HL-60 (cell line): Measurements from ENCODE around the gene DENND1B.

Experiments used
- DNase-seq, 2 experiments: peaks; one replicate each; pipeline ENCODE4 v3.0.0-alpha.2; 2010 to 2020; ENCODE audit warnings: low read depth in 1 of 2, low spot score in 1 of 2
- H3K27ac ChIP-seq: fragments of 250-450 bp; sonication (Bioruptor Pico); replicated peaks from 2 replicates; pipeline ENCODE4 v1.5.1; 2020; ENCODE audit warnings: mild to moderate bottlenecking, moderate library complexity
- H3K27me3 ChIP-seq: fragments of 250-450 bp; sonication (Bioruptor Pico); 2 replicates; pipeline ENCODE4 v1.5.1; 2021; ENCODE audit warnings: mild to moderate bottlenecking, moderate library complexity; ENCODE audit not compliant: insufficient read depth, poor library complexity, severe bottlenecking
- H3K4me3 ChIP-seq: replicated peaks from 2 replicates; pipeline ENCODE4 v1.5.1; 2011; ENCODE audit warnings: mild to moderate bottlenecking, control low read depth, low read length; ENCODE audit not compliant: insufficient read depth
- GABPA ChIP-seq: IDR thresholded peaks from 2 replicates; pipeline ENCODE4 v1.6.1; 2012; ENCODE audit warnings: low read depth
- POLR2AphosphoS5 ChIP-seq: IDR thresholded peaks from 2 replicates; pipeline ENCODE4 v1.6.1; 2012; ENCODE audit warnings: low read depth
- SPI1 ChIP-seq: IDR thresholded peaks from 2 replicates; pipeline ENCODE4 v1.6.1; 2012; ENCODE audit warnings: low read depth, mild to moderate bottlenecking, borderline replicate concordance
- TF ChIP-seq, protein P1 (sequence below): IDR thresholded peaks from one replicate; pipeline ENCODE4 v1.5.1; 2011; ENCODE audit warnings: low read length, control low read depth, inconsistent platforms; ENCODE audit not compliant: insufficient read depth
- TF ChIP-seq, protein P2 (sequence below): IDR thresholded peaks from 2 replicates; pipeline ENCODE4 v1.6.1; 2012; ENCODE audit warnings: low read depth; ENCODE audit not compliant: insufficient replicate concordance

Gene DENND1B

DNA sequence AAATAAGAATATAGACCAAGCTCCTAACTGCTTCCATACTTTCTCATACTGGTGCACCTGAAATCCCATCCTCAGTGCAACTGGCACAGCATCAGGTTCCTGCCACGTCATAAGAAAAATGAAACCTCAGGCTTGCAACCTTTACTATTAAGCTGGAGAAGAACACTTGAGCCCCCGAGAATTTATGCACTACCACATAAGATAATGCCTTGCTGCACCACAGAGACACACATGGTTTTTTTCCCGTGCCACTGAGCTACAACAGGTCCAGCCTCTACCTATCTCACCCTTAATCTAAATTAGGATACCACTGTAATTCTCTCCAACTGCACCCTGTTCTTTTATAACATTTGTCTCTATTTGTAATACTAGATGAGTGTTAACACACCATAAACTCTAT is 174.5 kb downstream of the DENND1B start:
- no peak overlapping the region for H3K4me3 ChIP-seq
- TF ChIP-seq, protein P1, sequence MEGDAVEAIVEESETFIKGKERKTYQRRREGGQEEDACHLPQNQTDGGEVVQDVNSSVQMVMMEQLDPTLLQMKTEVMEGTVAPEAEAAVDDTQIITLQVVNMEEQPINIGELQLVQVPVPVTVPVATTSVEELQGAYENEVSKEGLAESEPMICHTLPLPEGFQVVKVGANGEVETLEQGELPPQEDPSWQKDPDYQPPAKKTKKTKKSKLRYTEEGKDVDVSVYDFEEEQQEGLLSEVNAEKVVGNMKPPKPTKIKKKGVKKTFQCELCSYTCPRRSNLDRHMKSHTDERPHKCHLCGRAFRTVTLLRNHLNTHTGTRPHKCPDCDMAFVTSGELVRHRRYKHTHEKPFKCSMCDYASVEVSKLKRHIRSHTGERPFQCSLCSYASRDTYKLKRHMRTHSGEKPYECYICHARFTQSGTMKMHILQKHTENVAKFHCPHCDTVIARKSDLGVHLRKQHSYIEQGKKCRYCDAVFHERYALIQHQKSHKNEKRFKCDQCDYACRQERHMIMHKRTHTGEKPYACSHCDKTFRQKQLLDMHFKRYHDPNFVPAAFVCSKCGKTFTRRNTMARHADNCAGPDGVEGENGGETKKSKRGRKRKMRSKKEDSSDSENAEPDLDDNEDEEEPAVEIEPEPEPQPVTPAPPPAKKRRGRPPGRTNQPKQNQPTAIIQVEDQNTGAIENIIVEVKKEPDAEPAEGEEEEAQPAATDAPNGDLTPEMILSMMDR, result no peak
- no peak for TF ChIP-seq GABPA
- no peak for TF ChIP-seq SPI1
- no peak for TF ChIP-seq POLR2AphosphoS5
- TF ChIP-seq, protein P2, sequence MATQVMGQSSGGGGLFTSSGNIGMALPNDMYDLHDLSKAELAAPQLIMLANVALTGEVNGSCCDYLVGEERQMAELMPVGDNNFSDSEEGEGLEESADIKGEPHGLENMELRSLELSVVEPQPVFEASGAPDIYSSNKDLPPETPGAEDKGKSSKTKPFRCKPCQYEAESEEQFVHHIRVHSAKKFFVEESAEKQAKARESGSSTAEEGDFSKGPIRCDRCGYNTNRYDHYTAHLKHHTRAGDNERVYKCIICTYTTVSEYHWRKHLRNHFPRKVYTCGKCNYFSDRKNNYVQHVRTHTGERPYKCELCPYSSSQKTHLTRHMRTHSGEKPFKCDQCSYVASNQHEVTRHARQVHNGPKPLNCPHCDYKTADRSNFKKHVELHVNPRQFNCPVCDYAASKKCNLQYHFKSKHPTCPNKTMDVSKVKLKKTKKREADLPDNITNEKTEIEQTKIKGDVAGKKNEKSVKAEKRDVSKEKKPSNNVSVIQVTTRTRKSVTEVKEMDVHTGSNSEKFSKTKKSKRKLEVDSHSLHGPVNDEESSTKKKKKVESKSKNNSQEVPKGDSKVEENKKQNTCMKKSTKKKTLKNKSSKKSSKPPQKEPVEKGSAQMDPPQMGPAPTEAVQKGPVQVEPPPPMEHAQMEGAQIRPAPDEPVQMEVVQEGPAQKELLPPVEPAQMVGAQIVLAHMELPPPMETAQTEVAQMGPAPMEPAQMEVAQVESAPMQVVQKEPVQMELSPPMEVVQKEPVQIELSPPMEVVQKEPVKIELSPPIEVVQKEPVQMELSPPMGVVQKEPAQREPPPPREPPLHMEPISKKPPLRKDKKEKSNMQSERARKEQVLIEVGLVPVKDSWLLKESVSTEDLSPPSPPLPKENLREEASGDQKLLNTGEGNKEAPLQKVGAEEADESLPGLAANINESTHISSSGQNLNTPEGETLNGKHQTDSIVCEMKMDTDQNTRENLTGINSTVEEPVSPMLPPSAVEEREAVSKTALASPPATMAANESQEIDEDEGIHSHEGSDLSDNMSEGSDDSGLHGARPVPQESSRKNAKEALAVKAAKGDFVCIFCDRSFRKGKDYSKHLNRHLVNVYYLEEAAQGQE, result no peak
- H3K27ac ChIP-seq, result no peak overlapping the region
- no peaks in the 10 kb centered on the region for H3K27me3 ChIP-seq
- DNase-seq, result no peak

DNA sequence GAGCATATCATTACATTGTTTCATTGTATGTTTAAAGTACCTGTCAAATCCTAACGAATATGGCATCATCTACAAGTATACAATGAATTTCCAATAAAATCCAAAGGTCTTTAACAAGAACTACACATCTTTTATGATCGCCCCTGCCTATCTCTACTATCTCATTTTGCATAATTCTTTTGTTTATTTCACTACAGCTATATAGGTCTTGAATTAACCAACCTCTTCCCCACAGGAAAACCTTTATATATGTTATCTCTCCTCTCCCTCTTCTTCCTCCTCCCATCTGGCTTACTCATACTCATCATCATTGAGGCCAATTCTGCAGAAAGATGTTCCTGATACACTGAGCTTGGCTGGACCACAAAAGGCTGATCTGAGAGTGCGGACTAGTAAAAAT is 175.5 kb downstream of the DENND1B start:
- TF ChIP-seq, protein P1, result no peak
- H3K4me3 ChIP-seq, result no peak overlapping the region
- no peak for DNase-seq
- no peak overlapping the region for H3K27ac ChIP-seq
- no peaks in the 10 kb centered on the region for H3K27me3 ChIP-seq

DNA sequence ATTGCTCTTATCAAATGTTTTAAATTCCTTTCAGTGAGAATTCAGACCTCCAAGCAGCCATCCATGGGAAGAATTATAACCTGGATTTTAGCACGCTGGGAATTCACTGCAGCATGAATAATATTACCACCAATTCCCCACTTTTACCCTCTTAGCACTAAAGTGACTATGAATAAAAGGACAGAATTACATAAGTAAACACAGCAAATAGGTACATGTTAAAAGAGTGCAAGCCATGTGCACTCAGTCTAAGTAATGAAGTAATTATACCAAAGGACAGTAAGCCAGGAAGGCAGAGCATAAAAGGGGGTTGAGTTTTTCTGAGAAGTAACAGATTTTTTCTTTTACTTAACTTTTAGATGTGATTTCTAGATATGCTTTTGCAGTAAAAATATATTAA is 176.3 kb downstream of the DENND1B start:
- Histone ChIP-seq H3K27ac (no peak overlapping the region), H3K4me3 (no peak overlapping the region), H3K27me3 (no peaks in the 10 kb centered on the region)
- no peak for DNase-seq
- TF ChIP-seq POLR2AphosphoS5, result no peak
- TF ChIP-seq, protein P2, result no peak
- TF ChIP-seq SPI1, result no peak
- TF ChIP-seq, protein P1, result no peak
- TF ChIP-seq GABPA, result no peak

DNA sequence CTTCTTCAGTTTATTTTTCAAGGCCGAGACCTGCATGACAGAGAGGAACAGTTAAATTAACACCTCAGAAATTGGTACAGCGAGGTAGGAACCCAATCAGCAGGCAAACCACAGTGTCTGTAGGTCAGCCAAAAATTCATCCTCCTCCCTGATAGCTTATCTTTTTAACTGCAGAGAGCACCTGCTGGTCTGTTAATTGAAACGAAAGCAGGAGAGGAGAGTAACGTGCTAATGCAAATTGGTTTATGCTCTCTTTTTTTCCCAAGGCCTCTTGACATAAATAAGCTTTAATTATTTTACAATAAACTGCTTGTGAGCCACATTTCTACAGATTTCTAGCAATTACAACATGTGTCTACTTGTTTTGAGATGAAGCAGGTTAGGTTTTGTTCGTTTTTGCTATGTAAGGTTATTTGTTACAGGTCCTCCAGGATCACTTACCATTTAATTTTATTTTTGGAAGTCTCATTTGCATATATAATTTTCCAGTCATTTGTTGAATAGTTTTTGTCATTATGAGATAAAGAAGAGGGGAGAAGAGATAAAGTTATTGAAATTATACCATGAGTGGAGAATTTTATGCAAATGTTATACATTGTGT is 179.9 kb downstream of the DENND1B start:
- no peak for DNase-seq
- Histone ChIP-seq H3K27ac (no peak overlapping the region), H3K27me3 (no peaks in the 10 kb centered on the region), H3K4me3 (no peak overlapping the region)
- TF ChIP-seq, protein P2, result no peak
- TF ChIP-seq GABPA (no peak), SPI1 (no peak), POLR2AphosphoS5 (no peak)
- TF ChIP-seq, protein P1, result no peak
